Kidney capillary endothelial cell (primary cell): ENCODE measurements around the gene TUSC2.
"Not testable (repeated sequence)": the region's sequence is repeated elsewhere in the genome, so short reads cannot be mapped to it uniquely, and the experiment has no call there.

Experiments used
- DNase-seq: peaks from one replicate; pipeline ENCODE4 v3.0.0-alpha.2; 2018; ENCODE audit warnings: low spot score

TUSC2 gene

DNA sequence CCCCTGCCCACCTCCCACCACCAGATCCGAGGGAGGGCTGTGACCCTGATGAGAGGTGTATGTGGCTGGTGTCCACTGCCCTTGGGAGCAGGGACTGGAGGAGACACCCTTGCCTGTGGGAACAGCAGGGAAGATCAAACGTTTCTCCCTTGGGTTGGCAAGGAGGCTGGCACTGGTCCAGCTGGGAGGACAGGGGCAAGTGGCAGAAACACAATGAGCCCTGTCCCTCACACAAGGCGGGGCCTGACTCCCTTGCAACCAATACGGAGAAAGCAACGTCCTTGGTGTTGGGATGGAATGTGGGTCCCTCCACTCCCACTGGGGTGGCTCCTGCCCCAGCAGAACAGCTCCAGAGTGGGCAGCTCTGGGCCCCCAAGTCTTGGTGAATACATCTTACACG is 10.7 kb downstream of the TUSC2 start:
- no peak for DNase-seq

GRCh38 chr3:50316657-50317242 is 11.3 kb downstream of the TUSC2 start:
- DNase-seq: no peak

DNA sequence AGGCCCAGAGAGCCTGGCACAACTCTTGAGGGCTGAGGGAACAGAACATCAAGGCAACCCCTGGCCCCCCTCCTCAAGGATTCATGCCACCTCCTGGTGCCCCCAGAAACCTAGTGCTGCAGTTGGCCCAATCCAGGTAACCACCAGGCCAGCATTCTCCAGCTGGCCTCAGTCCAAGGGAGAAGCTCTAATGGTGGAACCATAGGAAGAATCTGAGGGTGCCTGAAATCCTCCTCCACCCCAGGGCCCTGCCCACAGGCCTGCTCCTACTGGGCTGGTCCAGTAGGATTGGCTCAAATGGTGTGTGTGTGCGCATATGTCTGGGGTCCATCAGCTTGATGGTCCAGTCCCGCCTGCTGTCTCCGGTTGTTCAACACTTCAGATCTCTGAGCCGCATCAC is 13.2 kb downstream of the TUSC2 start:
- no peak for DNase-seq

DNA sequence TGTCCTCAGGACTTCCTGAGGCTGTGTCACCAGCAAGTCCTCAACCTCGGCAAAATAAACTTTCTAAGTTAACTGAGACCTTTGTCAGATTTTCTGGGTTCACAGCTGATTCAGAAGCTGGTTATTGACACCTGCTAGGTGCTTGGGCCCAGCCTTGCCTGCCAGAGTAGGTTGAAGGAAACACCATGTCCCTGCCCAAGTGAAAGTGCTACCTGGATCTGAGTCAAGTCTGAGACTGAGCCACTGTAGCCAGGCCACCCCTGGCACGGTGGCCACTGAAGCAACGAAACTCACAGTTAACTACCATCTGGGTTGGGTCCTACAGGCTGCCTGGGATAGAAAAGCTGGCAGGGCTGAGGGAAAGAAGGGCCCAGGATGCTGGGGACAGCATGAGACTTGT is 13.7 kb downstream of the TUSC2 start:
- DNase-seq: no peak

GRCh38 chr3:50312041-50312440 is 16.0 kb downstream of the TUSC2 start:
- DNase-seq: not testable (repeated sequence)

DNA sequence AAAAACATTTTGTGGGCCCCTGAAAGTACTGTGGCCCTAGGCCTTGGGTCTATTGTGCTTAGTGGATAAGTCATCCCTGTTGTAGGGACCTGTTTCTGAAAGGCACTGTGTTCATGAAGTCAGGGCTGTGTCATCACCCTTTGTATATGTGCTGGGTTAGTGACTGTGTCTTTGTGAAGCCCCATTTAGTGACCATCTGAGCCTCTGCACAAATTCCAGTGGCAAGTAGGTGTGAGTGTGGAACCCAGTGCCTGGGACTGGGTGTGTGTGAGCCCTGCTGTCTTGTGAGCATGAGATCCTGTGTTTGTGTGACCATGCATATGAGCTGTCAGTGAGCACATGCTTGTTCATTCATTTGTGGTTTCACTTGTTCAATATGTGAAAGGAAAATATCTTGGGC is 23.4 kb downstream of the TUSC2 start:
- no peak for DNase-seq

GRCh38 chr3:50303013-50303815 is 24.8 kb downstream of the TUSC2 start, which contains the start of gene HYAL1:
Gene HYAL1 (minus strand): TSS chr3:50303574. CDS start chr3:50302956, 618 bp downstream.
- no peak for DNase-seq

DNA sequence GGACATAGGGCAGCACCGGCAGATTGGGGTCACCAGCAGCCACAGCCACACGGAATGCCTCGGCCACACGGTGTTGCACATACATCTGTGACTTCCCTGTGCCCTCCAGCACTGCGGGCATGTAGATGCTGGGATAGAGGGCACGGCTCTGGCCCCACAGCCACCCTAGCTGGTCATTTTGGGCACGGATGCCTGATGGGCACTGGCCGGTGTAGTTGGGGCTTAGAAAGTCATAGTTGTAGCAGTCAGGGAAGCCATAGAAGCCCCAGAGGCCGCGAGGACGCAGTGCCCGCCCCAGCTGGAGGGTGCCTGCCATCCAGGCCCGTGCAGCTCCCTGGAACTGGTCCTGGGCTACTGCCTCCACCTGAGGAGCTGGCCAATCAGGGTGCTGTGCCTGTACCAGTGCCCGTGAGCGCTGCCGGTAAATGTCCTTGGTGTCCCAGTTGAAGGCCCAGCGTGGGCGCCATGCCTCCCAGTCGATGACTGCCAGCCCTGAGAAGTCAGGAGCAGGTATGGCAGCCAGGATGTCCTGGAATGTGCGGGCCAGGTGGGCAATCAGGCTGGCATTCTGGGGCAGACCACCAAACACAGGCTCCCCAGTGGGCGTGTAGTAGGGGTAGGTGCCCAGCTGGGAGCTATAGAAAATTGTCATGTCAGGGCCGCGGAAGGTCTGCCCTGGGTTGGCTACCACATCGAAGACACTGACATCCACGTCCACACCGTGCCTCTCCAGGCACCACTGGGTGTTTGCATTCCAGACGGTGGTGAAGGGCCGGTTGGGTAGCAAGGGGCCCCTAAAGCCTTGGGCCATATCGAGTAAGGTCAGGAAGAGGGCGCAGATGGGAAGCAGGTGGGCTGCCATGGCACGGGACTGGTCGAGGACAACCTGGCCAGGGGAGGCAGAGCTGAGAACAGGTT is 25.7 kb downstream of the TUSC2 start:
- DNase-seq: no peak

- DNase-seq: no peak
These were observed 27.3 kb downstream of the TUSC2 start for GRCh38 chr3:50300681-50301254.

- peak; percentile 67 for DNase-seq
These were observed 27.9 kb downstream of the TUSC2 start for GRCh38 chr3:50299929-50300680.

DNA sequence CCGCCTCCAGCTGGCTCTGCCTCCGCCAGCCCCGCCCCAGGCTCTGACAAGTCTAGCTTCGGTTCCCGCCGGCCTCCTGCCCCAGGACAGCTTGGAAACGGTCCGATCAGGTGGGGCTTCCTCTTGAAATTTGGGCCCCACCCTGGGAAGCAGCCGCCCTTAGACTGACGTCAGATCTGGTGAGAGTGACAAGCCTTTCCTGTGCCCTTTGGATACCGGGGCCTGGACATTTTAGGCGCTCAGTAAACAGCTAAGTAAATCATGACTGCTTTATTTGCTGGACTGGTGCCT is 28.4 kb downstream of the TUSC2 start:
- DNase-seq: no peak

DNA sequence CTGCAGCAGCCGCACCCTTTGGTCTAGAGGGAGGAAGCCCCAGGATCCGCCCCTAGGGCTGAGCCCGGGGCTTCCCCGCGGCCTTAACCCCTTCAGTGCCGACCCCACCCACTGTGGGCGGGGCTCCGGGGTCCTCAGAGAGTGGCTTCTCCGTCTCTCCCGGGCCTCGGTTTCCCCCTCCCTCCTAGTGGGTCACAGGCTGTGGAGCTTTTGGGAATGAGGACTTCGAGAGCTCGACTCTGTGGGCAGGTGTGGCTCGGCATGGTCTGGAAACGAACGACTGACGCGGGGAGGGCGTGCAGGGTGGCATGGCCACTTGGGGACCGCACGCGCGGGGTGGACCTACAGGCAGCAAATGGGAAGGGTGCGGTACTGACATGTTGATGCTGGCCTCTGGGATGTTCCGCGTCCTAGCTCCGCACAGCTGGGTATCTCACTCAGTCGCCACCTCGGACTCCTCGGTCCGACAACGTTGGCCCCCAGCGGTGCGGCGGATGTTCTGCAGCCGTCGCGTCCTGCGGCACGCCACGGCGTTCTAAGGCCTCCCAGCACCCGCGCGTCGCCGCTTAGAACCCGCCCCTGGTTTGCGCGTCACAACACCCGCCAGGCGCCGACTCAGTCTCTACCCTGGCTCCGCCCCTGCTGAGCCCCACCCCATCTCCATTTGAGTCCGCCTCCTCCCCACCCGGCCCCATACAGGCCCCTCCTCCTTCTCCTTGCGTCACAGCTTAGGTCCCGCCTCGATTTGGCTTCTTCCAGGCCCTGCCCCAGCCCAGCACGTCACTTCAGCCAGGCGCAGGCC is 29.0 kb downstream of the TUSC2 start, which contains the start of the genes HYAL3 and NAA80:
TSS of gene HYAL3 (minus strand) at position 570 of the 802 bp plus-strand sequence. CDS start 3,803 bp downstream, outside the sequence.
TSS of gene NAA80 (minus strand) at position 570 of the 802 bp plus-strand sequence. CDS start 1,942 bp downstream, outside the sequence.
- DNase-seq: peak; percentile 100

DNA sequence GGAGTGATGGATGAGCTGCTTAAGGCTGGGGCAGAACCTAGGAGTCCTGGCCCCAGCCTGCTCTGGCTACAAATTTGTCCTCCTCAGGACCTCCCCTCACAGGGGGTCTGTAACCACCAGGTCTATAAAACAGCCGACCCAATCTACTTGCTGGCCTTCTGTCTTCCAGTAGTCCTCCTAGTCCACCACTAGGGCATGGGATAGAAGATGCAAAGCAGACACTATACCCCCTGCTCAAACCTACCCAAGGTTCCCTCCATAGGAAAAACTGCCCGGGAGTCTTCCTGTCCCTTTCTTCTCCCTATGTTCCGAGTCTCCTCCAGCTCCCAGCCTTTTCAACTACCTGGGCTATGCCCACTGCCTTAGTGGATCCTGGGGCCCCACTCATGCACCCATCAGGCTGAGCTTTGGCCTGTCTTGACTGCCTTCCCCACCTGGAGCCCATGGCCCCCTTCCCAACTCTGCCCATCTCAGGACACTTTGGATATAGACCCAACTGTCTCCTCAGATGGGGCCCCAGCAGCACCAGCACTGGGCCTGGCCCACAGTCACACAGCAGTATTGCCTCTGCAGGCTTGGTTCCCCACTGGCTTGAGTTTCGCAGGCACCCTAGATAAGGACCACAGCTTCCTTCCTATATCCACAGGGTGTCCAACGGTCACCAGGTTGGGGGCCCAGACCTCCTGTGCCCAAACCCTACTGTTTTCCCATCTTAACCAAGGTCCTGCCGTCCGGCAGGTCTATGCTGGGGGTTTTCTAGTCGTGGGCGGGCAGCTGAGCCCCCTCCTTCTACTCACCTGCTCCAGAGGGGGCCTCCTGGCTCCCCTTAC is 29.9 kb downstream of the TUSC2 start:
- DNase-seq: no peak

DNA sequence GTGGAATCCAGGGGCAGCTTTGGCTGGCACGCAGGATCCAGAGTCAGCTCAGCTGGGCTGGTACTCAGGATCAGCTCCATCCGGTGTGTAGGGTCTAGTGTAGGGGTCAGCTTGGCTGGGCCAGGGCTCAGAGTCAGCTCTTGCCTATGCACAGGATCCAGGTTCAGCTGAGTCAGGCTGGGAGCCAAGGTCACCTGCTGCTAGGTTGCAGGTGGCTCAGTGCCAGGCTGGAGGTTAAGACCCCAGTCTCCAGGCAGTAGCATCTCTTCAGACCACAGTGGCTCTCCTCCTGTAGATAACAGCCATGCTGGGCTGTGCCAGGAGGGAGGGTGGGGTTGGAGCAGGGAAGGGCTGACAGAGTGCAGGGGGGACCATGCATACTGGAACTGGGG is 30.6 kb downstream of the TUSC2 start:
- no peak for DNase-seq

DNA sequence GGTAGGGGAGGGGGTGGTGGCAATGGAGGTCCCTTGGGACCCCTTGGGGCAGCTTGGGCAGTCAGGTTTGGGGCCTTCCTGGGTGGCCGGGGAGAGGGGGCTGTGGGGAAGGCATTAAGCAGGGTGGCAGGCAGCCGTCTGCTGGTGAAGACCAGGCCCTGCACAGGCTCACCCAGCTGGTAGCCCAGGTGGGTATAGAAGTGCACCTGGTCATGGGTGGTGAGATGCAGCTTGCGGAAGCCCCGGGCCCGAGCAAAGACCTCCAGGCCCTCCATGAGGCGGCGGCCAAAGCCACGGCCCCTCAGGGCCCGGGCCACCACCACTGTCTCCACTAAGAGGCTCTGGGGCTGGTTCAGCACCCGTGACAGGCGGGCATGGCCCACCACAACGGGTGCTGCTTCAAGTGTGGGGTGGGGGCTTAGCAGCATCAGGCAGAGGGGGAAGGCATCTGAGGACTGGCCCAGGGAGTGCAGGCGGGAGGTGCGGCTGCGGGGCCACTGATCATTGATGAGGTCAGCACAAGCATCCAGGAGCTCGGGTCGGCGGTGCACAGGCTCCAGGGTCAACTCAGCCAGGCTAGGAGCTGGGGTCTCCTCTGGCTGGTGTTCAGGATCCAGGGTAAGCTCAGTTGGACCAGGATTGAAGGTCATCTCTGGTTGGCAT is 31.2 kb downstream of the TUSC2 start:
- no peak for DNase-seq

DNA sequence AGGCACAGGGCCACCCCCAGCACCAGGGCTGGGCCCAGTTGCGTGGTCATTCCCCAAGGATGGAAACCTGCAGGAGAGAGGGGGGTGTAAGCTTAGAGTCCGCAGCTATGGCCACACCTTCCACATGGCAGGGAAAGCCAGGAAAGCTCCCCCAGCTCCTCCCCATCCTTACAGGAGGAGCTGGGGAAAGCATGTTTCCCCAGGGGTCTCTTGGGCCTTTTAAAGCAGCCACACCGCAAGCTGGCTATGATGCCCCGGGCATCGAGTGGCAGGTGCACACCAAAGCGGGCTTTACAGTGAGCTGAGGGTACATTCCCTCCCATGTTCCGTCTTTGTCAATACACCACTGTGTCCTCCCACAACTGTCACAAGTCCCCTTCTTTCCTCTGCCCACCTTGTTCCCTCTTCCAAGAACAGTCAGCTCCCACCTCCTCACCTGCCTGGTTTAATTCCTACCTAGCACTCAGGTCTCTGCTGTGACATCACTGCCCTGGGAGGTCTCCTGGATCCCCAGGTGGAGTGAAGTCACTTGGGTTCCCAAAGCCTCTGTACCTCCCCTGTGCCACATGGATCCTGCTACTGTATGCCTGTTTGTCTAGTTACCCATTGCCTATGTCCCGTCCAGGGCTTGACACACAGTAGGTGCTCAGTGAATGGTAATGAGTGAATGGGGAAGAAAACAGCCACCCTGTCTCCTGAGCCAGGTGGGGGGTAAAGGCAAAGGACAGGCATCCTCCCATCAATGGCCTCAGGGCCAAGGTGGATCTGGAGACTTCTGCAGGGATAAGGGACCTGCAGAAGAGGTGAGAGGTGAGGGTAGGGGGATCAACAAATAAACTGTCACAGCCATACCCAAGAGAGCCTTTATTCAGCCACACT is 32.2 kb downstream of the TUSC2 start:
- no peak for DNase-seq

GRCh38 chr3:50294492-50295403 is 33.3 kb downstream of the TUSC2 start:
- DNase-seq: no peak
